Hair follicle dermal papilla cell (primary cell): ENCODE measurements around the gene ZNF213. TPM values are rescaled to one million over a fixed set of nuclear protein-coding genes. Genes with fewer than 3 reads are reported as not detected.

ENCODE experiments used
- small RNA-seq: library from RNA; depleted of rRNA; stranded (forward); fragments of <200 nt; gene quantifications from one replicate; pipeline ENCODE3, GENCODE V24; 2012
- total RNA-seq: library from RNA; depleted of rRNA; stranded (reverse); fragments of >200 nt; gene quantifications from 2 replicates; pipeline ENCODE4 v1.2.3, GENCODE V29; 2012

The ZNF213 gene
- 10.1 and 11.7 TPM in 2 replicates for total RNA-seq

GRCh38 chr16:3134338-3135125 is at the start of gene ZNF213:
ZNF213 (plus strand) TSS chr16:3135029; CDS start chr16:3137281, 2,252 bp downstream.

DNA sequence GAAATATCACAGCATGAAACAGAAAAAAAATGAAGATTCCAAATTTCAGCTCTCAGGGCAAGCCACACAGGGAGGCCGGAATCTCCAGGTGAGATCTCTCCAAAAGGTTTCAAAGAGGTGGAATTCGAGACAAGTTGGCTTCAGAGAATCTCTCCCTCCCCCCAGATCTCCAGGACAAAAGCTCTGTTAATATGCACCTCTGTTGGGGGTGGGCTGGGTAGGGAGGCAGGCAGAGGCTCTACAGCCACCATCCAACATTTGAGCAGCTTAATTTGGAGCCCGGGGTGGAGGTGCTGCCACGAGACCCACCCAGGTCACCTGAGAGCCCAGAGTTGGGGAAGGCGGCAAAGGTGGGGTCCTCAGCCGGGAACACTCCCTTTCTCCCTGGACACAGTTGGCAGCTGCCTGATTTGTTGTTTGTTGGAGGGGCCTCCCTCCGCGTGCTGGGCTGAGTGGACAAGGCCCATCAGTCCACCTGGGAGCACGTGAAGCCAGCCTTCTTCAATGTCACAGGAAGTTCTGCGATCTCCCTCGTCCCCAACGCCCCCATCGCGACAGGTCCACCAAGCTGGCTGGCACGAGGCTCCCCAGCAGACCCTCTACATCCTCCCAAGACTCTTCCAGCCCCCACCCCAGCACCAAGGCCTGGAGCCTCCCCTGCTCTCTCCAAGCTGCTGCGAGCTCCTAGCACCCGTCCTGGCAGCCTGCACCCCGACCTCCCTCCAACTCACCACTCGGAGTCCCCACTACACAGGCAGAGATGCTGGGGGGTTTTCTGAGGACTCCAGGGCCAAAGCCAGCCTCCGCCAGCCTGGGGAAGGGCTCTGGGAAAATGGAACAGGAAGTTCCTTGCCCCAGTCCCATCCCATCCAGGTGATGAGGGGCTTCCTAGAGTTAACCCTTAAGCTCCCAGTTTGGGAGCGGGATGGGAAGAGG is 36.1 kb upstream of the ZNF213 start, which contains the start of gene ZSCAN10:
Gene ZSCAN10 (minus strand): TSS at position 836 of the 936 bp plus-strand sequence. CDS start 6,357 bp downstream, outside the sequence.

GRCh38 chr16:3112058-3112880 is 22.6 kb upstream of the ZNF213 start, which contains the start of gene ZNF205:
ZNF205 (plus strand) TSS chr16:3112586; CDS start chr16:3113431, 845 bp downstream.

GRCh38 chr16:3187798-3188674 is 53.2 kb downstream of the ZNF213 start, which contains the start of gene OR1F1:
OR1F1 (plus strand) TSS chr16:3188204.

Small RNAs within 50 kb of the gene (small RNA-seq; reads per million reads assigned to genes)
- gene RNU1-22P = not detected

Other genes with a start within 250 kb of the ZNF213 start
- 33.8 and 34.7 TPM in 2 replicates for gene FLYWCH1, start 223.1 kb upstream of the ZNF213 start, total RNA-seq
- gene KREMEN2, start 170.8 kb upstream of the ZNF213 start, total RNA-seq = not detected in 2 replicates
- 2.6 and 3.3 TPM in 2 replicates for gene PAQR4, start 165.7 kb upstream of the ZNF213 start, total RNA-seq
- gene PKMYT1, start 154.6 kb upstream of the ZNF213 start, total RNA-seq = 1.9 and 2.2 TPM in 2 replicates
- gene CLDN9, start 122.1 kb upstream of the ZNF213 start, total RNA-seq = not detected in 2 replicates
- gene CLDN6, start 116.8 kb upstream of the ZNF213 start, total RNA-seq = 0.12 and 0.16 TPM in 2 replicates
- gene TNFRSF12A, start 114.7 kb upstream of the ZNF213 start, total RNA-seq = 189 and 267 TPM in 2 replicates
- gene HCFC1R1, start 111.1 kb upstream of the ZNF213 start, total RNA-seq = 36.1 and 43.3 TPM in 2 replicates
- 32.0 and 35.0 TPM in 2 replicates for gene THOC6, start 111.0 kb upstream of the ZNF213 start, total RNA-seq
- gene BICDL2, start 98.1 kb upstream of the ZNF213 start, total RNA-seq = not detected in 2 replicates
- gene MMP25, start 88.5 kb upstream of the ZNF213 start, total RNA-seq = 0.12 and 0.16 TPM in 2 replicates
- 0.36 and 3.4 TPM in 2 replicates for gene IL32, start 69.4 kb upstream of the ZNF213 start, total RNA-seq
- not detected in 2 replicates for gene ZSCAN10, start 35.7 kb upstream of the ZNF213 start, total RNA-seq
- gene ZNF205, start 22.4 kb upstream of the ZNF213 start, total RNA-seq = 19.8 and 21.1 TPM in 2 replicates
- gene OR1F1, start 53.2 kb downstream of the ZNF213 start, total RNA-seq = not detected in 2 replicates
- 9.2 and 9.5 TPM in 2 replicates for gene ZNF200, start 100.1 kb downstream of the ZNF213 start, total RNA-seq
- 0.12 and 0.16 TPM in 2 replicates for gene MEFV, start 121.6 kb downstream of the ZNF213 start, total RNA-seq
- 69.1 and 74.9 TPM in 2 replicates for gene ZNF263, start 148.5 kb downstream of the ZNF213 start, total RNA-seq
- 4.5 and 5.2 TPM in 2 replicates for gene TIGD7, start 170.4 kb downstream of the ZNF213 start, total RNA-seq
- gene ZNF75A, start 170.5 kb downstream of the ZNF213 start, total RNA-seq = 26.2 and 28.4 TPM in 2 replicates
- 0.16 and 0.24 TPM in 2 replicates for gene OR2C1, start 220.9 kb downstream of the ZNF213 start, total RNA-seq